Measurements from ENCODE around the gene NKD1.
"Not testable (repeated sequence)": the region's sequence is repeated elsewhere in the genome, so short reads cannot be mapped to it uniquely, and the experiment has no call there.

Gene NKD1

GRCh38 chr16:50520451-50521245 lies 27.5 kb upstream of the NKD1 start:
- peak; percentile 22 for DNase-seq

- no peak for DNase-seq
These were observed 26.8 kb upstream of the NKD1 start for GRCh38 chr16:50521246-50521900.

- no peak for DNase-seq
These were observed 25.9 kb upstream of the NKD1 start for GRCh38 chr16:50522324-50522723.

GRCh38 chr16:50523710-50524109 lies 24.5 kb upstream of the NKD1 start:
- DNase-seq, result no peak

GRCh38 chr16:50525262-50525661 lies 22.9 kb upstream of the NKD1 start:
- no peak for DNase-seq

GRCh38 chr16:50525716-50526115 lies 22.5 kb upstream of the NKD1 start:
- no peak for DNase-seq

- DNase-seq, result no peak
These were observed 21.9 kb upstream of the NKD1 start for GRCh38 chr16:50526249-50526648.

GRCh38 chr16:50526796-50527195 lies 21.4 kb upstream of the NKD1 start:
- DNase-seq, result no peak

GRCh38 chr16:50528820-50529219 lies 19.4 kb upstream of the NKD1 start:
- DNase-seq, result no peak

- no peak for DNase-seq
These were observed 18.9 kb upstream of the NKD1 start for GRCh38 chr16:50529334-50529733.

GRCh38 chr16:50530277-50531236 lies 17.6 kb upstream of the NKD1 start:
- DNase-seq, result no peak

- DNase-seq, result no peak
These were observed 16.8 kb upstream of the NKD1 start for GRCh38 chr16:50531359-50531758.

- DNase-seq, result no peak
These were observed 16.3 kb upstream of the NKD1 start for GRCh38 chr16:50531901-50532300.

GRCh38 chr16:50532576-50532975 lies 15.6 kb upstream of the NKD1 start:
- DNase-seq, result no peak

- DNase-seq, result no peak
These were observed 14.9 kb upstream of the NKD1 start for GRCh38 chr16:50533317-50533716.

- DNase-seq, result no peak
These were observed 14.1 kb upstream of the NKD1 start for GRCh38 chr16:50534091-50534490.

GRCh38 chr16:50534556-50534955 lies 13.6 kb upstream of the NKD1 start:
- no peak for DNase-seq

GRCh38 chr16:50534958-50535357 lies 13.2 kb upstream of the NKD1 start:
- DNase-seq, result no peak

- no peak for DNase-seq
These were observed 12.5 kb upstream of the NKD1 start for GRCh38 chr16:50535506-50536257.

- not testable (repeated sequence) for DNase-seq
These were observed 11.9 kb upstream of the NKD1 start for GRCh38 chr16:50536258-50536645.

- no peak for DNase-seq
These were observed 10.5 kb upstream of the NKD1 start for GRCh38 chr16:50537533-50538290.
